Peyer's patch (tissue), 4 donors: ENCODE results near the gene G0S2. TPM values are rescaled to one million over a fixed set of nuclear protein-coding genes. Genes with fewer than 3 reads are reported as not detected.

Source experiments
- DNase-seq, 3 donors: peaks; one replicate each; pipeline ENCODE4 v3.0.0-alpha.2; 2017 to 2019
- H3K27ac ChIP-seq, 4 donors: fragments of 200-600 bp; sonication (generic); one replicate each; pipeline ENCODE4 v1.5.1; 2016 to 2019
- H3K27me3 ChIP-seq, 2 donors: fragments of 200-600 bp; sonication (generic); one replicate each; pipeline ENCODE4 v1.5.1; 2019
- H3K36me3 ChIP-seq, 3 donors: fragments of 200-600 bp; sonication (generic); one replicate each; pipeline ENCODE4 v1.5.1; 2016 to 2019
- H3K4me1 ChIP-seq, 4 donors: fragments of 200-600 bp; sonication (generic); one replicate each; pipeline ENCODE4 v1.5.1; 2016 to 2019
- H3K4me3 ChIP-seq, 4 donors: fragments of 200-600 bp; sonication (generic); 1 replicate in 3 of 4; 2 replicates in 1 of 4; pipeline ENCODE4 v1.5.1; 2016 to 2019; ENCODE audit warnings: mild to moderate bottlenecking in 1 of 4
- H3K9me3 ChIP-seq, 4 donors: fragments of 200-600 bp; sonication (generic); one replicate each; pipeline ENCODE4 v1.5.1; 2016 to 2019; ENCODE audit warnings: mild to moderate bottlenecking in 1 of 4
- POLR2A ChIP-seq, 2 donors: fragments of 450-650 bp; IDR thresholded peaks; one replicate each; pipeline ENCODE4 v1.5.1; 2017; ENCODE audit warnings: antibody characterized with exemption in 2 of 2, mild to moderate bottlenecking in 2 of 2, moderate library complexity in 2 of 2
- total RNA-seq, 4 donors: library from RNA; depleted of rRNA; stranded (reverse); fragments of >200 nt; gene quantifications; one replicate each; pipeline ENCODE4 v1.1.0, GENCODE V29; 2016
- TF ChIP-seq, protein P1 (sequence below), 6 experiments: fragments of 450-650 bp in 4 of 6; fragments of 200-600 bp in 2 of 6; sonication (generic) in 1 of 6; IDR thresholded peaks; one replicate each; pipeline ENCODE4 v1.5.1; 2017 to 2019; ENCODE audit warnings: antibody characterized with exemption in 6 of 6, mild to moderate bottlenecking in 3 of 6, moderate library complexity in 1 of 6

The G0S2 gene
- total RNA-seq, 4 donors from 2014 or later, result 2.3 to 70.4 (median 14.1) TPM

DNA sequence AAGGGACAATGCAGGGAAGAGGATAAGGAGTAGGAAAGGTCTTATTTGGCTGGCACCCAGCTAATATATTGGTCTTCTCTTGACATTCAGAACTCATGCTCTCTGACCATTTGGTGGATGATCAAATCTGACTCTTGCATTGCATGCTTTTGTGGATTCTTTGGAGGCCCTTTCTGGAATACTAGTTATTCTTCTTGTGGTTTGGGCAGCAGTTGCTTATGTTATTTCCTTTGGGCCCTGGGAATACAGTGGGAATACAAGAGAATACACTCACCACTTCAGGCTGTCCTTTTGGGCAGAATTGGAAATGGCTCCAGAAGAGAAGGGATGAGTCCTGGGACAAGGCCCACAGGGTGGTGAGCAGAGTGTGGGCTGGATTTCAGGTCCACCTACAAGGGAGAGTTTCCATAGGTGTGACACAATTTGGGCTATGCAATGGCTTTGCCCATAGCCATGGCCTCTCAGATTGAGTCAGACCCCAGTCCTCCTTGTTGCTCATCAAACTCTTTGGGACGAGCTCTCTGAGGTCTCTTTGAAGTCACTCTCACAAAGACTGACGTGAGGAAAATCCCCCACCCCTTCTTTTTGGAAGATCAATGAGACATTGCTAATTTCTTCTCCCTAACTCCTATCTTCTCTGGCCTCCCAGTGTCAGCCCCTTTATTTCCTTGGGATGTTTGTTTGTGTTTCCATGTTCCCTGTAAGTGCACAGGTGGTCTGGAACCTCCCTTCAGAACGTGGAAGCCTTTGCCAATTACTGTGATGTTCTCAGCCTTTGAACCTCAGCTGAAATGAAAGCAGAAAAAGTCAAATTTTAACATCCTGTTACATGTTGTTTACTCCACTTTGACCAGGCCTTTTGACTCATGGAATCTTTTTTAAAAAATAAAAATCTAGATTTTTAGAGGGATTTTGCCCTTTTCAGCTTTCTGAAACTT is 48.8 kb downstream of the G0S2 start:
- no peak for TF ChIP-seq POLR2A (IDR thresholded peaks at IDR 0.05)
- TF ChIP-seq, protein P1, sequence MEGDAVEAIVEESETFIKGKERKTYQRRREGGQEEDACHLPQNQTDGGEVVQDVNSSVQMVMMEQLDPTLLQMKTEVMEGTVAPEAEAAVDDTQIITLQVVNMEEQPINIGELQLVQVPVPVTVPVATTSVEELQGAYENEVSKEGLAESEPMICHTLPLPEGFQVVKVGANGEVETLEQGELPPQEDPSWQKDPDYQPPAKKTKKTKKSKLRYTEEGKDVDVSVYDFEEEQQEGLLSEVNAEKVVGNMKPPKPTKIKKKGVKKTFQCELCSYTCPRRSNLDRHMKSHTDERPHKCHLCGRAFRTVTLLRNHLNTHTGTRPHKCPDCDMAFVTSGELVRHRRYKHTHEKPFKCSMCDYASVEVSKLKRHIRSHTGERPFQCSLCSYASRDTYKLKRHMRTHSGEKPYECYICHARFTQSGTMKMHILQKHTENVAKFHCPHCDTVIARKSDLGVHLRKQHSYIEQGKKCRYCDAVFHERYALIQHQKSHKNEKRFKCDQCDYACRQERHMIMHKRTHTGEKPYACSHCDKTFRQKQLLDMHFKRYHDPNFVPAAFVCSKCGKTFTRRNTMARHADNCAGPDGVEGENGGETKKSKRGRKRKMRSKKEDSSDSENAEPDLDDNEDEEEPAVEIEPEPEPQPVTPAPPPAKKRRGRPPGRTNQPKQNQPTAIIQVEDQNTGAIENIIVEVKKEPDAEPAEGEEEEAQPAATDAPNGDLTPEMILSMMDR (IDR thresholded peaks at IDR 0.05), result no peak
- H3K9me3 ChIP-seq, result no peaks in the 10 kb centered on the region
- no peak for DNase-seq
- no peak overlapping the region for H3K27ac ChIP-seq
- H3K4me1 ChIP-seq, result no peaks in the 10 kb centered on the region
- no peaks in the 10 kb centered on the region for H3K36me3 ChIP-seq
- no peaks in the 10 kb centered on the region for H3K27me3 ChIP-seq
- H3K4me3 ChIP-seq, result no peak overlapping the region

Other genes with a start within 250 kb of the G0S2 start
- not detected for gene CAMK1G, start 91.7 kb upstream of the G0S2 start, total RNA-seq
- 100 to 1,000 TPM in 3 of 4 donors, 1 to 10 TPM in 1; 9.1 to 109 (median 104) TPM for gene LAMB3, start 23.0 kb upstream of the G0S2 start, total RNA-seq
- gene HSD11B1, start 29.4 kb downstream of the G0S2 start, total RNA-seq, result 1 to 10 TPM in 3 of 4 donors, not detected in 1; 4.2 to 8.6 (median 5.8) TPM
- gene TRAF3IP3, start 80.6 kb downstream of the G0S2 start, total RNA-seq, result 100 to 1,000 TPM in 1 of 4 donors, 10 to 100 TPM in 1, 1 to 10 TPM in 2; 7.4 to 102 (median 10.8) TPM
- gene C1orf74, start 109.1 kb downstream of the G0S2 start, total RNA-seq, result 1 to 10 TPM in 3 of 4 donors, under 1 TPM in 1; 0.83 to 1.9 (median 1.8) TPM
- 10 to 100 TPM in 3 of 4 donors, 1 to 10 TPM in 1; 9.9 to 66.4 (median 52.2) TPM for gene IRF6, start 130.7 kb downstream of the G0S2 start, total RNA-seq
- gene UTP25, start 152.6 kb downstream of the G0S2 start, total RNA-seq, result 10 to 100 TPM in 1 of 4 donors, 1 to 10 TPM in 3; 3.5 to 14.9 (median 6.3) TPM